Kidney glomerular epithelial cell (primary cell): Measurements from ENCODE around the gene DLEC1.
"Not testable (repeated sequence)": the region's sequence is repeated elsewhere in the genome, so short reads cannot be mapped to it uniquely, and the experiment has no call there.

Experiments
- DNase-seq: peaks from one replicate; lab custom pipeline; 2025; lab: John Stamatoyannopoulos, UW

Gene DLEC1

DNA sequence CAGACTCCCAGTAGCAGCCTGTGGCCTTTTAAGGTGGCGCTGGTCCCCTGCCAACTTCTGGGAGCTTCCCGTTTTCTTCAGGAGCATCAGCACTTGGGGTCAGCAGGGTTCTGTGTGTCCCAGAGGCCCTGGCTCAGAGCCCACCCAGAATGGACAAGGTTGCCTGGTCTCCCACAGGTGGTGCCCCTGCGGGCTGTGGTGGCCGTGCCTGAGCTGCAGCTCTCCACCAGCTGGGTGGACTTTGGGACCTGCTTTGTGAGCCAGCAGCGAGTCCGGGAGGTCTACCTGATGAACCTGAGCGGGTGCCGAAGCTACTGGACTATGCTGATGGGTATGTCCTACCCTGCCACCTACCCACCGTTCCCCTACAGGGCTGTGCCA, 82.4 kb downstream of the DLEC1 start:
- DNase-seq: no peak

DNA sequence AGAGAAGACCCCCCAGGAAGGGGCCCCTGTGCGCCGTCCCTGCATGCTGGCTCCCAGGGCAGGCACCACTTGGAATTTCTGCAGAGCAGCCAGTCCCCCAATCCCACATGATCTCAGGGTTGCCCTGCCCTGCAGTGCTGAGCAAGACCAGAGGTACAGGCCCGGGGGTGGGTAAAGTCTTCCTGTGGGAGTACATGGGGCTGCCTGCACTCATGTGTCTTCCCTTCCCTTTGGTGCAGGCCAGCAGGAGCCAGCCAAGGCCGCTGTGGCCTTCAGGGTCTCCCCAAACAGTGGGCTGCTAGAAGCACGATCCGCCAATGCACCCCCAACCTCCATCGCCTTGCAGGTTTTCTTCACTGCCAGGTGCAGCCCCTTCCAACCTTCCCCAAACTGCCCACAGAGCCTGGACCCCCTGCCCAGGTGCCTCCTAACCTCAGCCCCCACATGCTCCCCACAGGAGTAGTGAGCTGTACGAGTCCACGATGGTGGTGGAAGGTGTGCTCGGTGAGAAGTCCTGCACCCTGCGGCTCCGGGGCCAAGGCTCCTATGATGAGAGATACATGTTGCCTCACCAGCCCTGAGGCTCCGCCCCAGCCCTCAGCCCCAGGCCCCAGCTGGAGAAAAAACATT, 82.9 kb downstream of the DLEC1 start:
- no peak for DNase-seq

DNA sequence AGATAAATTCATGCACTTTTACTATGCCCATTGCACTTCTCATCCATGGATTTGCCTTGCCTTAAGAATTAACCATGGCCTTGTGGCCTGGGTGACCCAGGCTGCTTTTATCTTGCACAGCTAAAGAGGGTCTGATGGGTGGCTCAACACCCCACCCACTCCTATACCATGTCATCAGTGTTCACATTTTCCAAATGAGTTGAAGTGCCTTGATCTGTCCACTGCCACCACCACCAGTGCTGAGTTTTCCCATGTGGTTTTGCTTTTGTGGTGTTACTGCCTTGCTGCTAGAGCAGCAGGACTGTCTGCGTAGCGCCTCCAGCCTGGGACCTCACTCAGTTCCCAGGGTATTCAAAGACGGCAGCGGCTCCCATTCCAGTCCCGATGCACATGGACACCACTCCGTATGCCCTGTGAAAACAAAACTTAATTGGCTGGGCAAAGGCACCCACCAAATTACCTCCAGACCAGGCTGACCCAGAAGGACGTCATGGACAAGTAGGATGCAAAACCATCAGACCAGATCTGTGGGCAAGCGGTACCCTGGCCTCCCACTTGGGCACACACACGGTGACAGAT, 83.8 kb downstream of the DLEC1 start:
- no peak for DNase-seq

DNA sequence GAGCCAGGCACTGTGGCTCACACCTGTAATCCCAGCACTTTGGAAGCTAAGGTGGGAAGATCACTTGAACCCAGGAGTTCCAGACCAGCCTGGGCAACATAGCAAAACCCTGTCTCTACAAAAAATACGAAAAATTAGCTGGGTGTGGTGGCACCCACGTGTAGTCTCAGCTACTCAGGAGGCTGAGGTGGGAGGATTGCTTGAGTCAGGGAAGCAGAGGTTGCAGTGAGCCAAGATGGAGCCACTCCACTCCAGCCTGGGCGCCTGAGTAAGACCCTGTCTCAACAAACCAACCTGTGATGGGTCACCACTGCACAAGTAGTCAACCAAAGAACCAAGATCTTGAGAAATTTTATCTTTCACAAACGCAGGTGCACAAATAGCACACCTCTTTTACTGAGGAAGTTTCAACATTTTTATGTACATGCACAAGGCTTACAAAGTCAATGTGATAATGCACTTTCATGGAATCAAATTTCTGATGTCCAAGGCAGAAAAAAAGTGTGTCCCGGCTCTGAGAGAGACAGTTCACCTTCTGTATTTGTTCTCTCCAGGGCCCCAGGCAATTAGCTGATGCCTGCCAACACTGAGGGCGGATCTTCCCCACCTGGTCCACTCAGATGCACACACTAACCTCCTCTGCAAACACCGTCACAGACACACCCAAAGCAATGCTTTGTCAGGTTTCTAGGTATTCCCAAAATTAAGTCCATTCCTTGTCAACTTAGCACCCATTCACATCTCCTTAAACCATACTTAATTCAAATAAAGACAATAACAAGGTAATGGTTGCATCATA, 85.5 kb downstream of the DLEC1 start:
- DNase-seq: no peak

DNA sequence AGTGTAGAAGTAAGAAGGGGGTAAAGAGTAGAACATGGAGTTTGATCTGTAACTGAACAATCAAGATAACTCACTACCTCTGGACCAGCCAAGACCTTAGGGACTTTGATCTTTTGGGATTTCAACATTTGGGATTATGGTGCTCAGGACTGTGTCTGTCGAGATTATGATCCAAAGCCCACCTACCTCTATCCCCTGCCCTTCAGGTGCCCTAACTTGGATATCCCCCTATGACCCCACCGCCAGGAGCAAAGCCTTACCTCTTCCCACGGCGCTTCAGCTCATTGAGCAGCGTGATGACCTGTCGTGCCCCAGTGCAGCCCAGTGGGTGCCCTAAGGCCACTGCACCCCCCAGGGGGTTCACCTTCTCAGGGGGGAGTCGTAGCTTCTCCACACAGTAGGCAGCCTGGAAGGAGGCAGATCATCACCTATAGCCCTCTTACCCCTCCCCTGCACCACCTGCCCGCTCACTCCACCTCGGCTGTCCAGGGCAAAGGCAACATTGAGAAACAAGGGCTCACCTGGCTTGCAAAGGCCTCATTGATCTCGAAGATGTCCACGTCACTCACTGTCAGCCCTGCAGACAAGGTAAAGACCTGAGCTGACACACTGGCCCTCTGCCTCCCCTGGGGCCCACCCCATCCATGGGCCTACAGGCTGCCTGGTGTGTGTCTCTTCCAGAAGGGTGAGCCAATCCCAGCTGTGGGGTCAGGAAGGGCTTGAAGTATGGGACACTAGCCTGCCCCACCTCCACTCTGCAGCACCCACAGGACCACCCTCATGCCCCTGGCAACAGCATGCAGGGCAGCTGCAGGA, 86.5 kb downstream of the DLEC1 start:
- no peak for DNase-seq

DNA sequence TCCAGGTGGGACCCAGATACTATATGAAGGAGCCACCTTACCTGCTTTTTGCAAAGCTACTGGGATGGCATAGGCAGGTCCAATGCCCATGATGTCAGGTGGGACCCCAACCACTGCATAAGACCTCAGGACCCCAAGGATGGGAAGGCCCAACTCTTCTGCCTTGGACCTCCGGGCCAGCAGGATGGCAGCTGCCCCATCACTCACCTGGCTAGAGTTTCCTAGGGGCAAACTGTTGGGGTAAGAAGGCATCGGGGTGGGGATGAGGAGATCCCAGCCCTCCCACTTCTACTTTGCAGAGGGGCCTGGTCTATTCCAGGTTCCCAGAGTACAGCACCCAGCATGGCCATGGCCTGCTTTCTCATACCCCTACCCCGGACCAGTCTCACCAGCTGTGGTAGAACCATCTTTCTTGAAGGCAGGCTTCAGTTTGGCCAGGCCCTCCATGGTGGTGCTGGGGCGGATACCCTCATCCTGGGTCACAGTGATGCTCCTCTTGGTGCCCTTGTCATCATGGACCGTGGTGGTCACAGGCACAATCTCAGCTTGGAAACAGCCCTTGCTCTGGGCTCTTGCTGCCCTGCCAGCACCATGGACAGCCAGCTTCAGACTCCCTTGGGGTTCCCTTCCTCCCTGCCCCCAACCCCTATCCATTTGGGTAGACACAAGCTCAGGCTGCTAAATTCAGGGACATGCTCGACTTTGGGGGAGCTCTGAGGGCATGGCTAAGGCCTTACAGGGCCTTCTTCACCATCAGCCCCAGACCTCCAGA, 87.3 kb downstream of the DLEC1 start:
- no peak for DNase-seq

DNA sequence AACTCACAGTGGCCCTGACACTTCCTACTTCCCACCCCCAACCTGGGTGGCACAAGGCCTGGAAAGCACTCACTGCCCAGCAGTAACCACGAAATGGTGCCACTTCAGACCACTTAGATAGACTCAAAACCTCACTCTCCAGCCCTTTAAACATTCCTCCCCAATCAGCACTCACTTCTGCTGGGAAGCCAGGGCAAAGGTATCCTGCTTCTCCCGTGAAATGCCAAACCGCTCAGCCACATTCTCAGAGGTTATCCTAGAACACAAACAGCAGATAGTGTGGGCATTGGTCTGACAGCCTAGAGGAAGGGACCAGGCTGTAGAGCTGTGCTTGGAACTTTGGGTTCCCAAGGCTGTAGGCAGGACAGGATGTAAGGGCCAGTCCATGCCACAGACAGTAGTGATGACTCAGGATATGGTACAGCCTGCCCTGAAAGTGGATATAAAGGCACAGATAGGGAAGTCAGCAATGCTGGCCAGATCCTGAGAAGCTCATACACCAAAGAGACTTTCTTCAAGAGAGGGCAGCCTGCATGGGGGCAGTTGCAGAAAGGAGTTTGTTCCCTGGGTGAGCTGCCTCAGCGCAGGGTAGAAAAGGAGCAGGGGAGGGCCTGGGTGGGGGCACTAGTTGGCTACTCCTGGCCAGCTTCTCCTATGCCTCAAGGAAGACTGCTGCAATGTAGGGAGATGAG, 88.7 kb downstream of the DLEC1 start:
- no peak for DNase-seq

DNA sequence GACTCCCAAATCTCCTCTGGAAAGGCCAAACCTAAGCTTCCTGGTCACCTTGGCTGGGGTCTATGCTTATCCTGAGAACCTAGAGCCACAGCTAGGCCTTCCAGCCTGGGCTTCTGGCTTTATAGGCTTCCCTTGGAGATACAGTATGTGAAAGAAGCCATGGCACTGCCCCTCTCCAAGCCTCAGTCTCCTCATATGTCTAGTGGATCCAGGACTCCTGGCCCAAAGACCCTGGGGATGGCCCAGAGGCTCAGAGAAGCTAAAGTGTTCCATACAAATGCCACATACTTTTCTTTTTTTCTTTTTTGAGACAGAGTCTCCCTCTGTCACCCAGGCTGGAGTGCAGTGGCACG, 89.3 kb downstream of the DLEC1 start:
- no peak for DNase-seq

DNA sequence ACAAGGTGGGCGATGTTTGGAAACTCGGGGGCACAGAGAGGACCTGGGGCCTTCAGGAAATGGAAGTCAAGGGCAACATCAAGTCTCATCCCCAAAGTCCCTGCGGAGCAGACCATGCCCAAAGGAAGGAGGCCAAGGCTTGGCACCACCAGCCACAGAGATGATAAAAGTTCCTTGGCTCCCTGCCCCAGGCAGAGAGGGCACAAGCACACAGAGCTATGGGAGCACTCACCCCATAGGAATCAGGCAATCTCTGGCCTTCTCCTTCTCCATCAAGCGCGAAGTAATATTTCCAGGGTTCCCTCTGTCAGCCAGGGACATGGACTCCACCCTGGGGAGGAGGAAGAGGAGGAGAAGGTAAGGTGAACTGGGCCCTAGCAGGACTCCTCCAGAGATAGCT, 90.0 kb downstream of the DLEC1 start:
- no peak for DNase-seq

DNA sequence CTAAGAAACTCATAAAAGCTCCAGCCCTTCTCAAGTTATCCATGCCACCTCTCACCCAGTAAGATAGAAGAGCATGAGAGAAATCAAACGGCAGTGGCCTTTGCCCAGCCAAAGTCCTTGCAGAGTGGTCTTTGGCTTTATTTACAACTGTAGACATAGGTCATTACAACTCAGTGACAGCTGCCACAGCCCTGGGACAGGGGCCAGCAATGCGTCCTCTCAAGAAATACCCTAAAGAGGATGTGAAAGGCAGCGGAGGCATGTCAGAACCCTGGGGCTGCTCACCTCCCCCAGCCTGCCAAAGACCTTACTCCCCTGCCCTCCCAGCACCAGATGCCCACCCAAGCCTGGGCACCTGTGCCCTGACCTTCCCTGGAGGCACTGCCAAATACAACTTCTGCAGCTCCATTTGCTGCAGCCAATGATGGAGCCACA, 91.6 kb downstream of the DLEC1 start:
- DNase-seq: no peak

DNA sequence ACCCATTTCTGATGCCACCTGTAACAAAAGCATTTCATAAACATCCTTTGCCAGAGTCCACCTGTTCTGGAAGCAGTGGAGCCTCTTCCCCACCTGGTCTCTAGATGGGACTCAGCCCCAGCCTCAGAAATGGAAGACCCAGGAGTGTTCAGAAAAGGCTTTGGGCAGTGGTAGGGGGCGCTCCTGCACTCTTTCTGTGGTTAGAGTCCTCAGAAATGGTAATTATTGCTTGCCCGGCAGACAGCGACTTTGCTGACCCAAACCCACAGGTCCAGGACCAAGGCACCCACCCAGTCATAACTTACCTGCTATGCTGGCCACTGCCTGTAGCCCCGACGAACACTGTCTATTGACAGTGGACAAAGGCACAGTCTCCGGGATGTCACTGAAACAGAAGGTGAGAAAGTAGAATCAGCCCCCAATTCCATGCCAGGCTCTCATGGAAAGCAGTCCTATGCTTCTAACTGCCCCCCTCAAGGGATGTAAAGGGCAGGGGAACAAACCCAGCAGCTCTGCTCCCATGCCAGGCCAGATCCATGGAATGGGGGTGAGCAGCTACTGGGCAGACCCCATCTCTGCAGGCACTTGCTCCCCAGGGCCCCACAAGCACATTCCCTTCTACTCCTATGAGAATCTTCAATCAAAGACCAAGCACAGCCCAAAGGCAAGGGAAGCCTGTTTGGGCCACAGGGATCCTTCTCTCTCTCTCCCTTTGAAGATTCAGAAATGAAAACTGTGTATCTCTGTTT, 92.8 kb downstream of the DLEC1 start:
- DNase-seq: no peak

DNA sequence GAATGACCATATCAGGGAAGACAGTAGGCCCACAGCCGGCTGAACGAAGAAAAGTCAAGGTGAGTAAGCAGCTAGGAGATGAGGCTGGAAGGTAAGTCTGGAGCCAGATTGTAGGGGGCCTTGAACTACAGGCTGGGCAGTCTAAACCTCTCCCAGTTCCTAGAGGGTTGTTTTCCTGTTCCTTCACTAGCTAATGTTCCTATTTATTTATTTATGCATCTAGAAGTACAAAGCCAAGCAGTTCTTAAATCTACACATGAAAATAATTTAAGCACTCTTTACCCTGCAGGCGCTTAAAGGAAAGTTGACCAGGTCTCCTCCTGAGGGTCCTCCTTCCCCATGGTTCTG, 94.2 kb downstream of the DLEC1 start:
- no peak for DNase-seq

DNA sequence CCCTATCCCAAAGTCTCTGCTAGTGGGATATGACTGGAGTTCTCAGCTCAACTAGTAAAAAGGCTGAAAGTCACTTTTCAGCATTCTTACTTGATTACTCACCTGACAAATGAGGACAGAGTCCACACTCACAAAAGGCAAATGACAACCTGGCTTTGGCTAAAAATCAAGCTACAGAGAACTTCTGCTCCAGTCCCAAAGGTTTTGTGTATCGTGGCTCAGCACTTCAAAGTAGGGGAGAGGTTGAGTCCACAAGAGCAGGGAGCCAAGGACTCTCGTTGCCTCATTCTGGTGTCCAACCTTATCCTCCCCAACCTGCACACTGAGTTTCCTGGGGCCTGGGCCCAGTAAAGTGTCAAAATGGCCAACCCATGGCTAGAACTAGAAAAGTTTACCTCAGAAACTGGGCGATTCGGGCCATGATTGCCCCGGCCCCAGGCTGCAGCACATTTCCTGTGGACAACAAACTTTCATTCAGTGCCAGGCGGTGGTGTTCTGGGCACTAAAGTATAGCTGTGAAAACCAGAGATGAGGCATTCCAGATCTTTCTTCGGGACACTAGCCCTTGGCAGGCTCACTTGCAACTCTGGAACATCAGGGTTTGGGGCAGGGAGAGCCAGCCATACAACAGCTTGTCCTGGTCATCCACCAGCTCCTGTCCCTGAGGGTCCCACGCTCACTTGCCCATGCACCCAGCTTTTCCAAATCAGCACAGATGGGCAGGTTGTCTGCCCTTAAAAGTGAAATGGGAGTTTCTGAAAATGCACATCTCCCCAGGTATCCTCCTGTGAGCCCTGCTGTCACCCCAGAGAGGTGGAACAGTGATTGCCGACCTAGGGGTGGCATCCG, 94.8 kb downstream of the DLEC1 start:
- DNase-seq: no peak

DNA sequence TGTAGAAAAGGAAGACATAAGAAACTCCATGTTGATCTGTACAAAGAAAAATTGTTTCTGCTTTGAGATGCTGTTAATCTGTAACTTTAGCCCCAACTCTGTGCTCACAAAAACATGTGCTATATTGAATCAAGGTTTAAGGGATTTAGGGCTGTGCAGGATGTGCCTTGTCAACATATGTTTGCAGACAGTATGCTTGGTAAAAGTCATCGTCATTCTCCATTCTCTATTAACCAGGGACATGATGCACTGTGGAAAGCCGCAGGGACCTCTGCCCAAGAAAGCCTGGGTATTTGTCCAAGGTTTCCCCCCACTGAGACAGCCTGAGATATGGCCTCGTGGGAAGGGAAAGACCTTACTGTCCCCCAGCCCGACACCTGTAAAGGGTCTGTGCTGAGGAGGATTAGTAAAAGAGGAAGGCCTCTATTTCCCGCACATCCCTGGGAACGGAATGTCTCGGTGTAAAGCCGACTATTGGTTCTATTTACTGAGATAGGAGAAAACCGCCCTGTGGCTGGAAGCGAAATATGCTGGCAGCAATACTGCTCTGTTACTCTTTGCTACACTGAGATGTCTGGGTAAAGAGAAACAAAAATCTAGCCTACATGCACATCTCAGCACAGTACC, 95.6 kb downstream of the DLEC1 start:
- DNase-seq: not testable (repeated sequence)

DNA sequence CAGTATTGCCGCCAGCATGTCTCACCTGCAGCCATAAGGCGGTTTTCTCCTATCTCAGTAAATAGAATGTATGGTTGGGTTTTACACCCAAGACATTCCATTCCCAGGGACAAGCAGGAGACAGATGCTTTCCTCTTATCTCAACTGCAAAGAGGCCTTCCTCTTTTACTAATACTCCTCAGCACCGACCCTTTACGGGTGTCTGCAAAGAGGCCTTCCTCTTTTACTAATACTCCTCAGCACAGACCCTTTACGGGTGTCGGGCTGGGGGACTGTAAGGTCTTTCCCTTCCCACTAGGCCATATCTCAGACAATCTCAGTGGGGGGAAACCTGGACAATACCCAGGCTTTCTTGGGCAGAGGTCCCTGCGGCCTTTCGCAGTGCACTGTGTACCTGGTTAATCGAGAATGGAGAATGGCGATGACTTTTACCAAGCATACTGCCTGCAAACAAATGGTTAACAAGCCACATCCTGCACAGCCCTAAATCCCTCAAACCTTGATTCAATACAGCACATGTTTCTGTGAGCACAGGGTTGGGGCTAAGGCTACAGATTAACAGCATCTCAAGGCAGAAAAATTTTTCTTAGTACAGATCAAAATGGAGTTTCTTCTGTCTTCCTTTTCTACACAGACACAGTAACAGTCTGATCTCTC, 96.7 kb downstream of the DLEC1 start:
- DNase-seq: not testable (repeated sequence)

DNA sequence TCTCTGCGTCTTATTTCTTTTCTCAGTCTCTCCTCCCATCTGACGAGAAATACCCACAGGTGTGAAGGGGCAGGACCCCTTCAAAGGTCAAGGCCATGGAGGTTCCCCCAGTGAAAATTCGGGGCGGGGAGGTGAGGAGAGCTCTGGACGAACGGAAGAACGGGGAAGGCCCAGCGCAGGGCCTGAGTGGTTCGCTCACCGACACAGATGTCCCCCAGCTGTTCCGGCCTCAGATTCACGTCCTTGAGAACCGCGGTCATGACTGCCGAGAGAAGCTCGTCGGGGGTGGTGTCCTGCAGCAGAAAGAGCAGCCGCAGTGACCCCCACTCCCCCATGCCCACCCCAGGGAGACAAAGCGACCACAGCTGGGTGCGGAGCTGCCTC, 97.4 kb downstream of the DLEC1 start:
- no peak for DNase-seq

DNA sequence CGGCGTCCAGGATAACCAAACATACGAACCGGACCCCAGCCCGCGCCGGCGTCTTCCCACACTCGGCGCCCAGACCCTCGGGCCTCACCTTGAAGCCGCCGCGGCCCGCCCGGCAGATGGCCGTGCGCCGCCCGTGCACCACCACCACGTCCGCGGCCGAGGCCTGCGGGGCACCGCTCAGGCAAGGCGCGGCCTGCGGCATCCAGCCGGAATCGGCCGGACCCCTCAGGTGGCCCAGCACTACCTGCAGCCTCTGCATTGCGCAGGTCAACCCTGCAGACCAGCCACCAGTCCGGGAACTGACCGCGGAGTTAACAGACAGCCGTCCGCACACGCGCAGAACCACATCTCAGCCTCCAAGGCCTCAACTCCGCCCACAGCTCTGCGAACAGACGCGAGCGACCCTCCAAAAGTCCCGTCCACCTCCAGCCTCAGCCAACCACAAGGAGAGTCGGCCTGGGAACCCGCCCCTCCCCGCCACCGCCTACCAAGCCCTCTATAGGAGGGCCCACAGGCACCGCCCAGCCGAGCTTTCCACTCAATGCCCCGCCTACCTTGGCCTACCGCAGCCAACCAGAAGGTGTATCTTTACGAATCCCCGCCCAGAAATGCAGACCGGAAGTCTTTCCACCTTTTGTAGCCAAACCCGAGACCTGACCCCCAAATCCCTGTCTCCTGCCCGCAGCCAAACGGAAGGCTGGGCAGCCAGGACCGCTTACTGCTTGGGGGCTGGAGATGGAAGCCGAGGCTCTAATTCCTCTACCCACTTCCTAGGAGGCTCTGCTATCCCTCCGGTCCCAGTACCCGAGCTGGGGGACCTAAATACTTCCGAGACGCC, 98.0 kb downstream of the DLEC1 start, which contains the start of gene ACAA1:
Gene ACAA1, minus strand, starts transcription at position 351 of the 838 bp plus-strand sequence. Its CDS starts 92 bp downstream, at position 259.
- peak; percentile 100 for DNase-seq
